Keratinocyte (primary cell): ENCODE data around the gene UBE4B. TPM values are rescaled to one million over a fixed set of nuclear protein-coding genes. Genes with fewer than 3 reads are reported as not detected.
"Not testable (repeated sequence)": the region's sequence is repeated elsewhere in the genome, so short reads cannot be mapped to it uniquely, and the experiment has no call there.

Experiments used
- DNase-seq: peaks from one replicate; pipeline ENCODE4 v3.0.0-alpha.2; 2011; ENCODE audit warnings: low read depth, missing footprints, low spot score
- FAIRE-seq: peaks from 2 replicates; lab custom pipeline; 2011; peaks lifted over from hg19 to GRCh38; lab: Jason Lieb, UNC
- H2AFZ ChIP-seq: 2 replicates; pipeline ENCODE4 v1.6.0; 2012; ENCODE audit warnings: low read length, control low read depth, inconsistent platforms; ENCODE audit not compliant: control insufficient read depth
- H3K27ac ChIP-seq: 2 replicates; pipeline ENCODE4 v1.5.1; 2011; ENCODE audit warnings: low read length; ENCODE audit not compliant: control insufficient read depth, insufficient read depth
- H3K27me3 ChIP-seq: 3 replicates; pipeline ENCODE4 v1.6.0; 2011; ENCODE audit warnings: low read length; ENCODE audit not compliant: control insufficient read depth, insufficient read depth; ENCODE audit errors: extremely low read depth
- H3K36me3 ChIP-seq, 2 experiments: 2 replicates in 1 of 2; 3 replicates in 1 of 2; pipeline ENCODE4 v1.5.1; 2011; ENCODE audit warnings: low read length in 2 of 2, mild to moderate bottlenecking in 1 of 2; ENCODE audit not compliant: control insufficient read depth in 2 of 2, insufficient read depth in 2 of 2; ENCODE audit errors: extremely low read depth in 1 of 2
- H3K4me1 ChIP-seq: 3 replicates; pipeline ENCODE4 v1.5.1; 2011; ENCODE audit warnings: low read length; ENCODE audit not compliant: control insufficient read depth, insufficient read depth; ENCODE audit errors: extremely low read depth
- H3K4me2 ChIP-seq: 3 replicates; pipeline ENCODE4 v1.6.0; 2011; ENCODE audit warnings: low read depth, low read length; ENCODE audit not compliant: control insufficient read depth, insufficient read depth; ENCODE audit errors: extremely low read depth
- H3K4me3 ChIP-seq, 3 experiments: fragments of 200-600 bp in 1 of 3; sonication (generic) in 1 of 3; 2 replicates in 2 of 3; 3 replicates in 1 of 3; pipeline ENCODE4 v1.5.1; 2011 to 2016; ENCODE audit warnings: low read length in 3 of 3, mild to moderate bottlenecking in 3 of 3, control low read depth in 2 of 3, inconsistent platforms in 1 of 3, low read depth in 1 of 3, mixed read lengths in 1 of 3, mixed run types in 1 of 3, moderate library complexity in 1 of 3; ENCODE audit not compliant: control insufficient read depth in 2 of 3, insufficient read depth in 2 of 3; ENCODE audit errors: extremely low read depth in 1 of 3
- H3K79me2 ChIP-seq: 2 replicates; pipeline ENCODE4 v1.6.0; 2012; ENCODE audit warnings: low read length; ENCODE audit not compliant: control insufficient read depth, insufficient read depth
- H3K9ac ChIP-seq: 3 replicates; pipeline ENCODE4 v1.6.0; 2011; ENCODE audit warnings: low read length; ENCODE audit not compliant: control insufficient read depth, insufficient read depth; ENCODE audit errors: extremely low read depth
- H3K9me1 ChIP-seq: 3 replicates; pipeline ENCODE4 v1.6.0; 2011; ENCODE audit warnings: low read length; ENCODE audit not compliant: control insufficient read depth, insufficient read depth; ENCODE audit errors: extremely low read depth
- H3K9me3 ChIP-seq: 2 replicates; pipeline ENCODE4 v1.5.1; 2012; ENCODE audit warnings: low read depth, low read length; ENCODE audit not compliant: control insufficient read depth
- H4K20me1 ChIP-seq: 3 replicates; pipeline ENCODE4 v1.6.0; 2011; ENCODE audit warnings: low read length; ENCODE audit not compliant: control insufficient read depth, insufficient read depth; ENCODE audit errors: extremely low read depth
- EZH2 ChIP-seq: IDR thresholded peaks from one replicate; pipeline ENCODE4 v1.6.1; 2012; ENCODE audit warnings: inconsistent platforms, mild to moderate bottlenecking, low read length, moderate library complexity
- dilution Hi-C: fragments of 300-500 bp; cut with MboI; formaldehyde crosslinking; loops from one replicate; pipeline ENCODE4 v1.7.0; 2020; ENCODE audit warnings: low sequenced_read_pairs; ENCODE audit not compliant: extremely low pct_ligation_motif_present
- polyA plus RNA-seq, 5 experiments: library from polyadenylated mRNA; depleted of rRNA in 3 of 5; stranded (reverse) in 3 of 5; stranded (forward) in 1 of 5; unstranded in 1 of 5; fragments of >200 nt; gene quantifications; 1 replicate in 1 of 5; 2 replicates in 3 of 5; 3 replicates in 1 of 5; pipeline versions ENCODE4 v1.2.1 to v1.2.3, GENCODE V29; 2011 to 2012; ENCODE audit warnings: missing spikeins in 2 of 5, low read depth in 1 of 5, low replicate concordance in 1 of 5
- TF ChIP-seq, protein P1 (sequence below), 3 experiments: IDR thresholded peaks in 1 of 3; conservative IDR thresholded peaks in 1 of 3; optimal IDR thresholded peaks in 1 of 3; 2 replicates in 2 of 3; 3 replicates in 1 of 3; pipeline versions ENCODE3 to v1.5.1; 2011; ENCODE audit warnings: low read length in 3 of 3, mild to moderate bottlenecking in 3 of 3, moderate library complexity in 2 of 3, control low read depth in 1 of 3, inconsistent platforms in 1 of 3; ENCODE audit not compliant: insufficient read depth in 2 of 3; ENCODE audit errors: extremely low read depth in 1 of 3

The UBE4B gene
- polyA plus RNA-seq, 1 donor (not counting 4 experiments of a cell fraction or from before 2014, with no cell fraction given) = 14.3 TPM

DNA sequence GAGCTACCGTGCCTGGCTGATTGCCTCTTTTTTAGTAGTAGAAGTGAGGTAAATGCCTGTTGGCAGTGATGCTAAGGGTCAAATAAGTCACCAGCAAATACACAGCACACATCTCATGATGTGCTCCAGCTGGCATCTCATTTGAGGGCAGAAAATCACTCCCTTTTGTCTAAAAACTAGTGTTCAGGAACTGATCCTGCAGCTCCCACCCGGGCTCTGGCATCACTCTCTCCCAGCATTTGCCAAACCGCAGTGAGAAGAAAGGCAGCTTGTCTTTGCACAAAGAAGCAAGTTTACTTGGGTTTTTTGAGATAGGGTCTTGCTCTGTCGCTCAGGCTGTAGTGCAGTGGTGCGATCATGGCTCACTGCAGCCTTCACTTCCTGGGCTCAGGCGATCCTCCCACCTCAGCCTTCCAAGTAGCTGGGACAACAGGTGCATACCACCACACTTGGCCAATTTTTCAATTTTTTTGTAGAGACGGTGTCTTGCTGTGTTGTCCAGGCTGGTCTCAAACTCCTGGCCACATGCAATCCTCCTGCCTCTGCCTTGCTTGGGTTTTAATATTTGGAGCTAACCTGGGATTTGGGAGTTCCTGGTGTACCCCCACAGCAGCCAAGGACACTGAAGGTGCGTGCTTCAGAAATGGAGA, 31.6 kb upstream of the UBE4B start:
- Histone ChIP-seq H3K27ac (no peak overlapping the region), H3K36me3 (no peaks in the 10 kb centered on the region), H3K27me3 (peaks cover 21% of the 10 kb centered on the region), H4K20me1 (no peaks in the 10 kb centered on the region), H3K9ac (no peak overlapping the region), H3K4me2 (no peak overlapping the region), H3K4me1 (peaks cover 2% of the 10 kb centered on the region), H3K9me3 (no peaks in the 10 kb centered on the region), H3K4me3 (no peak overlapping the region), H3K9me1 (no peaks in the 10 kb centered on the region), H3K79me2 (no peaks in the 10 kb centered on the region), H2AFZ (no peak overlapping the region)
- no peak for DNase-seq
- TF ChIP-seq EZH2 = no peak
- TF ChIP-seq, protein P1, sequence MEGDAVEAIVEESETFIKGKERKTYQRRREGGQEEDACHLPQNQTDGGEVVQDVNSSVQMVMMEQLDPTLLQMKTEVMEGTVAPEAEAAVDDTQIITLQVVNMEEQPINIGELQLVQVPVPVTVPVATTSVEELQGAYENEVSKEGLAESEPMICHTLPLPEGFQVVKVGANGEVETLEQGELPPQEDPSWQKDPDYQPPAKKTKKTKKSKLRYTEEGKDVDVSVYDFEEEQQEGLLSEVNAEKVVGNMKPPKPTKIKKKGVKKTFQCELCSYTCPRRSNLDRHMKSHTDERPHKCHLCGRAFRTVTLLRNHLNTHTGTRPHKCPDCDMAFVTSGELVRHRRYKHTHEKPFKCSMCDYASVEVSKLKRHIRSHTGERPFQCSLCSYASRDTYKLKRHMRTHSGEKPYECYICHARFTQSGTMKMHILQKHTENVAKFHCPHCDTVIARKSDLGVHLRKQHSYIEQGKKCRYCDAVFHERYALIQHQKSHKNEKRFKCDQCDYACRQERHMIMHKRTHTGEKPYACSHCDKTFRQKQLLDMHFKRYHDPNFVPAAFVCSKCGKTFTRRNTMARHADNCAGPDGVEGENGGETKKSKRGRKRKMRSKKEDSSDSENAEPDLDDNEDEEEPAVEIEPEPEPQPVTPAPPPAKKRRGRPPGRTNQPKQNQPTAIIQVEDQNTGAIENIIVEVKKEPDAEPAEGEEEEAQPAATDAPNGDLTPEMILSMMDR (optimal IDR thresholded peaks at IDR 0.05 in 1 of 3, IDR thresholded peaks at IDR 0.05 in 1 of 3, conservative IDR thresholded peaks at IDR 0.05 in 1 of 3; ENCODE audit: extremely low read depth in 1 of 3, insufficient read depth in 2 of 3, low read length in 3 of 3) = no peak
- no peak for FAIRE-seq
- dilution Hi-C loops = no loop called here

DNA sequence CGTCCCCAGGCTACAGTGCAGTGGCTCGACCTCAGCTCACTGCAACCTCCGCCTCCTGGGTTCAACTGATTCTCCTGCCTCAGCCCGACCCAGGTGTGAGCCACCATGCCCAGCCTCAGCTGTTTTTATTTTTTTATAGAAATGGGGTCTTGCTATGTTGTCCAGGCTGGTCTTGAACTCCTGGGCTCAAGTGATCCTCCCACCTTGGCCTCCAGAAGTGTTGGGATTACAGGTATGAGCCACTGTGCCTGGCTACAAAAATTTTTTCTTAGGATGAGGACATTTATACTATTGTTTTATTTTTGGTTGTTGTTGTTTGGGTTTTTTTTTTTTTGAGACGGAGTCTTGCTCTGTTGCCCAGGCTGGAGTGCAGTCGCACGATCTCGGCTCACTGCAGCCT, 27.5 kb upstream of the UBE4B start:
- H3K79me2 ChIP-seq, FAIRE-seq, H3K27ac ChIP-seq, H2AFZ ChIP-seq, dilution Hi-C loops, H3K4me2 ChIP-seq, H3K4me1 ChIP-seq, H3K9me3 ChIP-seq, H3K9ac ChIP-seq, H3K27me3 ChIP-seq, H4K20me1 ChIP-seq, H3K4me3 ChIP-seq, H3K9me1 ChIP-seq, DNase-seq, H3K36me3 ChIP-seq: not testable (repeated sequence)

DNA sequence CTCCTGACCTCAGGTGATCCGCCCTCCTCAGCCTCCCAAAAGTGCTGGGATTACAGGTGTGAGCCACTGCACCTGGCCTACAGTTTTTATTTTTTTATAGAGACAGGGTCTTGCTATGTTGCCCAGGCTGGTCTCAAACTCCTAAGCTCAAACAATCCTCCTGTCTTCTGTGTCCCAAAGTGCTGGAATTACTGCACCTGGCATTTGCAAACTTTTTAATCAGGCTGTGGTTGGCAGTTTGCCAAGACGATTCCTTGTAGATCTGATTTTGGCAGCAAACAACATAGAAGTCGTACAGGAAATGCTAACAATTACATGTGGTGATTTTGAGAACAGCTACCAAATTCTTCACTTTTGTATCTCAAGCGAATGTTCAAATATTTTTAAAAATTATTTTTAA, 25.6 kb upstream of the UBE4B start:
- Histone ChIP-seq H3K27ac (no peak overlapping the region), H3K36me3 (no peaks in the 10 kb centered on the region), H2AFZ (no peak overlapping the region), H3K4me1 (no peaks in the 10 kb centered on the region), H3K27me3 (no peaks in the 10 kb centered on the region), H3K9me1 (no peaks in the 10 kb centered on the region), H3K9ac (no peak overlapping the region), H3K79me2 (no peaks in the 10 kb centered on the region), H4K20me1 (no peaks in the 10 kb centered on the region), H3K9me3 (no peaks in the 10 kb centered on the region), H3K4me2 (no peak overlapping the region), H3K4me3 (no peak overlapping the region)
- DNase-seq (no peak), FAIRE-seq (no peak)
- dilution Hi-C loops = no loop called here
- no peak for TF ChIP-seq EZH2
- TF ChIP-seq, protein P1 (optimal IDR thresholded peaks at IDR 0.05 in 1 of 3, IDR thresholded peaks at IDR 0.05 in 1 of 3, conservative IDR thresholded peaks at IDR 0.05 in 1 of 3; ENCODE audit: extremely low read depth in 1 of 3, insufficient read depth in 2 of 3, low read length in 3 of 3) = no peak
